GM18505 (cell line): ENCODE results near the gene BPIFB1.

Experiments
- ATAC-seq: cut with Tn5 transposase; IDR thresholded peaks from one replicate; pipeline ENCODE4 v1.9.1; 2021; ENCODE audit not compliant: unreplicated experiment
- POLR2A ChIP-seq: IDR thresholded peaks from 4 replicates; pipeline ENCODE4 v1.6.1; 2011; ENCODE audit warnings: borderline replicate concordance; ENCODE audit not compliant: insufficient read depth, insufficient read length; ENCODE audit errors: extremely low read depth

The BPIFB1 gene

GRCh38 chr20:33282991-33283555, at the start of gene BPIFB1:
BPIFB1 (plus strand) TSS chr20:33283214; CDS start chr20:33286074, 2,860 bp downstream.
- no peak for TF ChIP-seq POLR2A
- no peak for ATAC-seq

GRCh38 chr20:33234050-33234449, 49.0 kb upstream of the BPIFB1 start:
- TF ChIP-seq POLR2A, result no peak
- no peak for ATAC-seq

- no peak for ATAC-seq
Observed at GRCh38 chr20:33235696-33236095, 47.3 kb upstream of the BPIFB1 start, which contains the start of gene BPIFA1. BPIFA1 (plus strand) TSS chr20:33235996; CDS start chr20:33237712, 1,716 bp downstream.

GRCh38 chr20:33236351-33236750, 46.7 kb upstream of the BPIFB1 start:
- ATAC-seq, result no peak
- TF ChIP-seq POLR2A, result no peak

More at GRCh38 chr20:33235696-33236095, 47.3 kb upstream of the BPIFB1 start, which contains the start of gene BPIFA1:
- no peak for TF ChIP-seq POLR2A

GRCh38 chr20:33237989-33238388, 45.0 kb upstream of the BPIFB1 start:
- ATAC-seq, result no peak
- TF ChIP-seq POLR2A, result no peak

GRCh38 chr20:33239418-33239817, 43.6 kb upstream of the BPIFB1 start:
- TF ChIP-seq POLR2A, result no peak
- no peak for ATAC-seq

- ATAC-seq, result no peak
Observed at GRCh38 chr20:33239979-33240736, 42.9 kb upstream of the BPIFB1 start.

GRCh38 chr20:33240923-33241322, 42.1 kb upstream of the BPIFB1 start:
- ATAC-seq, result no peak

More at GRCh38 chr20:33239979-33240736, 42.9 kb upstream of the BPIFB1 start:
- TF ChIP-seq POLR2A, result no peak

GRCh38 chr20:33242319-33243100, 40.5 kb upstream of the BPIFB1 start:
- no peak for ATAC-seq
- no peak for TF ChIP-seq POLR2A

More at GRCh38 chr20:33240923-33241322, 42.1 kb upstream of the BPIFB1 start:
- TF ChIP-seq POLR2A, result no peak

GRCh38 chr20:33246077-33246476, 36.9 kb upstream of the BPIFB1 start:
- no peak for TF ChIP-seq POLR2A
- ATAC-seq, result no peak

GRCh38 chr20:33249456-33249855, 33.6 kb upstream of the BPIFB1 start:
- ATAC-seq, result no peak
- no peak for TF ChIP-seq POLR2A

GRCh38 chr20:33250666-33251065, 32.3 kb upstream of the BPIFB1 start:
- TF ChIP-seq POLR2A, result no peak
- ATAC-seq, result no peak

- no peak for ATAC-seq
Observed at GRCh38 chr20:33251496-33251895, 31.5 kb upstream of the BPIFB1 start.

More at GRCh38 chr20:33251496-33251895, 31.5 kb upstream of the BPIFB1 start:
- TF ChIP-seq POLR2A, result no peak
